HUDEP-2 (cell line): Measurements from ENCODE around the gene TCF7.
A peak's percentile ranks its signal among the peaks of the same experiment; 100 is the strongest.
"Not testable (repeated sequence)": the region's sequence is repeated elsewhere in the genome, so short reads cannot be mapped to it uniquely, and the experiment has no call there.

Source experiments
- DNase-seq, 76 experiments: peaks; one replicate each; lab custom pipeline; 2025; ENCODE audit not compliant: unreplicated experiment in 76 of 76; lab: John Stamatoyannopoulos, UW

Gene TCF7

GRCh38 chr5:134142052-134142451 lies 27.6 kb downstream of the TCF7 start:
- no peak for DNase-seq

DNA sequence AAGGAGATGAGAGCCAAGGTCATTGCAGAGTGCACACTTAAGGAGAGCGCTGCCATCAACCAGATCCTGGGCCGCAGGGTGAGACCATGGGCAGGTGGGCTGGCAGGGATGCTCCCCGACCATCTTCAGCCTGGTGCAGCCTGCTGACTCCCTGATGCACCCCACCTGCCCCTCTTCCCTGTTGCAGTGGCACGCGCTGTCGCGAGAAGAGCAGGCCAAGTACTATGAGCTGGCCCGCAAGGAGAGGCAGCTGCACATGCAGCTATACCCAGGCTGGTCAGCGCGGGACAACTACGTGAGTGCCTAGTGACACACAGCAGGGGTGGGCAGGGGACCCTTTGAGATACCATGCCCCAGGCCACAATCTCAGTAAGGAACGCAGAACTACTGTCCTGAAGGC lies 28.3 kb downstream of the TCF7 start:
- no peak for DNase-seq

DNA sequence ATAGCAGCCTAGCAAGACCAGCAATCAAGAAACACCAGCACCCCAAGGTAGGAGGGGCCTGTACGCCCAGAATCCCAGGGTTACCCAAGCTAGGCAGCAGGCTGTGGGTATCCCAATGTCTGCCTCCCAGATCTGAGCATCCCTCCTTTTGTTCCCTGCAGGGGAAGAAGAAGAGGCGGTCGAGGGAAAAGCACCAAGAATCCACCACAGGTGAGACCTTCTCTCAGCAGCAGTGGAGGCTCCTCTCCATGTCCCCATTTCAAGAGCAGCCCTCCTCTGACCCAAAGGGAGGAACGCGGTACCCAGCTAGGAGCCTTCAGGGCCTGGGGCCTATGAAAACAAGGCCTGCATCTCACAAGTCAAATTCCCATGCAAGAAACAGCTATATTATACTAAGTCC lies 28.9 kb downstream of the TCF7 start:
- no peak for DNase-seq

DNA sequence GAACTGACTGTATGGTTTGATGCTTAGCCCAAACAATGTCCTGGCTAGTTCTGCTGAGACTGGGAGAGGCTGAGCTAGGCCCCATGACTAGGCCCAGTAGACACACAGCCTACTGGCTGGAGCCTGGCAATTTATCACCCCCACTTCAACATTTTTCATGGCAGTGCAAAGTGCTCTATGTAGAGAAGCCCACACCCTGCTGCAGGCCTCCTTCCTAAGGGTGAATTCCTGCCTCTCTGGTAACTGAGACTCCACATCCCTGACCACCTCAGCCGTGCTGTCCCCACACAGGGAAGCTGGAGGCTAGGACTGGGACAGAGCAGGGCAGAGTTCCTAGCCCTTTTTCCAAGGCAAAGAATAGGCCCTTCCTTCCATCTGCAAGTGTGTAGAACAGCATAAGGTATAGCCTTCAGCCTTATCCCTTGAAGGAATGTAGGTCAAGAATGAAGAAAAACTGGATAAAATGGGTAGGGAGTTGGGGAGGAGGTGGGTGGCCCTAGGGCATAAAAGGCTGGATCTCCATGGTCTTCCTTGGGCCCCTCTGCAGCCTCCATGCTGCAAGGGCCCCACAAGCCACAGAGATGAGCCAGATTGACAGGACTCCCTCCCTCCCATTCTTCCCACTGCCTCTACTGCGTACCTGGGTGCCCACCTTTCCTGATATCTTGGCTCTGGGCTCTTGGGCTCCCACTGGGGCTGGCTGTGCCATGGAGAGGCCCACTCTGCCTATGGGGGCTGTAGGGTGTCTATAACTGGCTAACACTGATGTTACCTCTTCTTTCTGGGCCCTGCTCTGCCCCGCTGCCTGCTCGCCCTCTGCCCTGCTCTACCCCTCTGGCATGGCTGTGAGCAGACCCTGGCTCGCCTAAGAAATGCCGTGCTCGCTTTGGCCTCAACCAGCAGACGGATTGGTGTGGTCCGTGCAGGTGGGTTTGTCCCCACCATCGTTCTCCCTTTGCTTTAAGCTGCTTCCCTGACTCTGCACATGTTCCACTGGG lies 29.8 kb downstream of the TCF7 start:
- no peak for DNase-seq

GRCh38 chr5:134145041-134145757 lies 30.7 kb downstream of the TCF7 start:
- DNase-seq: no peak

- DNase-seq: peak in 68 of 76 experiments; percentile 2 to 83 (median 56)
These were observed 31.5 kb downstream of the TCF7 start for GRCh38 chr5:134145779-134146581.

GRCh38 chr5:134146651-134147518 lies 32.4 kb downstream of the TCF7 start:
- no peak for DNase-seq

DNA sequence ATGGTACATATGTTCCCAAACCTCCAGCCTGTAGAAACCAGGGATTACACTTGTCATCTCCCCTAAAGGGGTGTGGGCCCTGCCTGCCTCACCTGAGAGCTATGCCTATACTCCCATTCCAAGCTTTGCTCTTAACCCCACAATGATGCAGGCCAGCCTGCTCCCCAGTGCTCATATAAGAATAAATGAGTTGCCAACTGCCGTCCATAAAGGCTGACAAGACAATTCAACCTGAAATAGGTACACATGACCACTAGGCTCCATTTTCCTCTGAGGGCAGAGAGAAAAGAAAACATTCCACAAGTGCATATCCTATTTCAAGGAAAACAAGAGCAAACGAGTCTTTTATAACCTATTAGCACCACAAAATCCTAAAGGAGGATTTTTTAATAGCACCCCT lies 33.8 kb downstream of the TCF7 start:
- DNase-seq: no peak

DNA sequence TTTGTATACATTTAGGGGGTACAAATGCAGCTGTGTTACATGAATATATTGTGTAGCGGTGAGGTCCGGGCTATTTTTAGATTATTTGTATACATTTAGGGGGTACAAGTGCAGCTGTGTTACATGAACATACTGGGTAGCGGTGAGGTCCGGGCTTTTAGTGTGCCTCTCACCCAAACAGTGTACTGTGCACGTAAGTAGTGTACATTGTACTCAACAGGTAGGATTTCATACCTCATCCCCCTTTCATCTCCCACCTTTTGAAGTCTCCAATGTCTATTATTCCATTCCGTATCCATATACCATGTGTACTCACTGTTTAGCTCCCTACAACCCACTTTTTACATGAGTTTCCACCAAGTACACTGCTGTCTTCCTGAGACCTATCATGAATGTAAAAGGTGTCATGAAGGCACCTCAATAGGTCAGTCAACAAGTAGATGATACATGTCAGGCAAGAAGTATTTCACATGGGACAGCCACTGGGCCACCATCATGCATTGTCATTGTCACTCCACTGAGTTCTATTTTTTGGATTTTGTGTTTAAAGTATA lies 34.6 kb downstream of the TCF7 start:
- DNase-seq: no peak

DNA sequence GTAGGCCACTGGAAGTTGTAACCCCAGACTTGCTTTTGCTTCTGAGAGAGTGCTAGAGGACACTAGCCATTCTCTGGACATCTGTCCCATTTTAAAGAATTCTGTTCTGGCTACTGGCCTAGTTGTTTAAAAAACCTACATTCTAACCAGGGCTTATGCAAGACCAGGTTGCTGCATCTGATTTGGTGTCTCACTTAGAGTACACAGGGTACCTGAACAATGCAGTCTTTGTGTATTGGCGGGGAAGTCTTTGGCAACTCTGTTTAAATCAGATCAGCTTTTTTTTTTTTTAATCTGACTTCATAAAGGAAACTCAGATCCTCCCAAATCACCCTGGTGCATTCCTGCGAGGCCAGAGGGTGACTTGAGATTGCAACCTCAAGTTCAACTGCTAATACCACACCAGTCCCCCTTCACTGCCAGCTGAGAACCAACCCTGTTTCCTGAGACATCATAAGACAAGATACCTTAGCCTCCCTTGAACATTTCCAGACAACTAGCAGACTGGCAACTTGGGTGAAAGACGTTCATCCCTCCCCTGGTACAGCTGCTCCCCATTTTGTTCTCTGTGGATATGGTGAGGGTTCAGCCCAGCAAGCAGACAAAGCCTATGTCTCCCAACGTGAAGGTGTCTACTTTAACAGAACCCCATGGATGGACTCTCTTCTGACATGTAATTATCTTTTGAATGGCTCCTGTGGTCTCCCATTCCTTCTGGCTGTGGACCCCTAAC lies 35.3 kb downstream of the TCF7 start:
- no peak for DNase-seq

GRCh38 chr5:134151723-134152122 lies 37.2 kb downstream of the TCF7 start:
- no peak for DNase-seq

DNA sequence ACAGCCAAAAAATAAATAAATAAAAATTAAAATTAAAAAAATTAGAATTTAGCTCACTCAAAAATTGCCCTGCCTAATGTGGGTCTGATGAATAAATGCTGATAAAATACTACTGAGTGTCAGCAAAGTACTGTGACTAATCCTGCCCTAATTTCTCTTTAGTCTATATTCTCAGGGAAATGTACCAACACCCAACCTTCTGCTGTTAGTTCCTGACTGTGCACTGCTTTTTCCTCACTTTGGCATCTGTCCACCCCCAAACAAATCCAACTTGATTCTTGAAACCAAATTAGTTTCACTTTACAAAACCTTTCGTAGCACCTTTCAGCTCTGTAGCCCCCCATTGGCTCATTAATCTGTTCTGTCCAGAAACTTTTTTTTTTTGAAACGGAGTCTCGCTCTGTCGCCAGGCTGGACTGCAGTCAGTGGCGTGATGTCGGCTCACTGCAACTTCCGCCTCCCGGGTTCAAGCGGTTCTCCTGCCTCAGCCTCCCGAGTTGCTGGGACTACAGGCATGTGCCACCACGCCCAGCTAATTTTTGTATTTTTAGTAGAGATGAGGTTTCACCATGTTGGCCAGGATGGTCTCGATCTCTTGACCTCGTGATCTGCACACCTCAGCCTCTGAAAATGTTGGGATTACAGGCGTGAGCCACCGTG lies 37.8 kb downstream of the TCF7 start:
- not testable (repeated sequence) for DNase-seq

DNA sequence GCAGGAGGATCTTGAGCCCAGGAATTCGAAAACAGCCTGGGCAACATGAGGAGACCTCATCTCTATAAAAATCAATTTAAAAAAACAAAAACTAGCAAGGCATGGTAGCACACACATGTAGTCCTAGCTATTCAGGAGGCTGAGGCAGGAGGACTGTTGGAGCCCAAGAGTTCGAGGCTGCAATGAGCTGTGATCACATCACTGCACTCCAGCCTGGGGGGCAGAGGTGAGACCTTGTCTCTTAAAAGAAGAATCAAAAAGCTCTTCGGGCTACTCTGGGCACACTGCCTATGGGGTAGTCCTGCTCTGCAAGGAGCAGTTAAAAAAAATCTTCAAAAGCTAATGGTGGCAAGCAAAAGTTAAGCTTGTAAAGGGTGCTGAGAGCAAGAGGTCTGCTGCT lies 38.8 kb downstream of the TCF7 start:
- DNase-seq: no peak

- DNase-seq: no peak
These were observed 39.2 kb downstream of the TCF7 start for GRCh38 chr5:134153657-134154056.

DNA sequence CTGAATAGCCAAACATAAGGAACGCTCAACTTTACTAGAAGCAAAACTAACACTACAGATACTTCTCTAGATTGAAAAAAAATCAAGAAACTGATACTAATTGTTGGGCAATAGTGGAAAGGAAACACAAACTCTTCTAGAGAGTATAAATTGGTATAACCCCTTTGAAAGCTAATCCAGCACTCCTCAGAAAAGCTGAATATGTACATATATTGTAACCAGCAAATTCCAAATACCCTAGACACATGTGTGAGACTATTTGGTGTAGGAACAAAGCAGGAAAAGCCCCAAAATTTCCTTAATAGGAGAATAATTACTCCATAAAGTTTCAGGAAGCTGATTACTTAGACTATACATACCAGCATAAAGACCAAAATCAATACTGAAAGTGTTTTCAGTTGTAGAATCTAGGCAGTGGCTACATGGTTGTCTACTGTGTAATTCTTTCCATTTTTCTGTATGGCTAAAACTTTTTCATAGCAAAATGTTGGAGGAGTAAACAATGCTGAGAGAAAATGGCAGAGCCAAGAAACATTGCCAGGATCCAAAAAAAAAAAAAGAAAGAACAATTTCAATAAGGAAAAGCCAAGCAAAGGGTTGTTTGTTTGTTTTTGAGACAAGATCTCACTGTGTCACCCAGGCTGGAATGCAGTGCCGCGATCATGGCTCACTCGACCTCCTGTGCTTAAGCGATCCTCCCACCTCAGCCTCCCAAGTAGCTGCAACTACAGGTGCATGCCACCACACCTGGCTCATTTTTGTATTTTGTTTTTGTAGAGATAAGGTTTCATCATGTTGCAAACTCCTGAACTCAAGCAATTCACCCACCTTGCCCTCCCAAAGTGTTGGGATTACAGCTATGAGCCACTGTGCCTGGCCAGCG lies 47.3 kb downstream of the TCF7 start:
- no peak for DNase-seq

- DNase-seq: no peak
These were observed 48.1 kb downstream of the TCF7 start for GRCh38 chr5:134162592-134162991.

GRCh38 chr5:134171972-134172371 lies 57.5 kb downstream of the TCF7 start:
- no peak for DNase-seq
